Prostate gland (tissue), 2 donors: ENCODE results near the gene TRAF1.

Experiments
- POLR2AphosphoS5 ChIP-seq: sonication (generic); formaldehyde crosslinking; IDR thresholded peaks from one replicate; pipeline ENCODE4 v1.6.1; 2017; ENCODE audit warnings: antibody characterized with exemption
- TF ChIP-seq, protein P1 (sequence below), 4 experiments: fragments of 200-600 bp in 2 of 4; fragments of 450-650 bp in 2 of 4; sonication (generic) in 2 of 4; IDR thresholded peaks; 1 replicate in 3 of 4; 2 replicates in 1 of 4; pipeline ENCODE4 v1.5.1; 2016 to 2019; ENCODE audit warnings: antibody characterized with exemption in 4 of 4, mild to moderate bottlenecking in 2 of 4, moderate library complexity in 2 of 4

DNA sequence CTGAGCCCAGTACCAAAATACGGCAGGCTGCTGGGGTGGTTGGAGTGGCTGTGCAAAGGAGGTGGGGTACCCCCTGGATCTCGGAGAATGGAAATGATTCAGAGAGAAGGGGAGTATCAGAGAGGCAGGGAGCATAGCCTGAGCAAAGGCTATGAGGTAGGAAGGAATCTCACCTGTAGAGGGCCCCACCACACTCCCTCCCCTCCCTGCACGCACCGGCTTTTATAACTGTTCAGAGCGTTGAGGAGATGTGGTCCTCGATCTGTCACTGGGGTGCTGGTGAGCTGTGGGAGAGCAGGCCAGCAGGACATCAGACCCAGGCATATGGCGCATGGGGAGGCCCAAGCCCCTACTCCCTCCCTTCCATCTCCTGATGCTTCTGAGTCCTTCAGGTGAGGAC lies 62.8 kb downstream of the TRAF1 start:
- TF ChIP-seq POLR2AphosphoS5, result no peak
- TF ChIP-seq, protein P1, sequence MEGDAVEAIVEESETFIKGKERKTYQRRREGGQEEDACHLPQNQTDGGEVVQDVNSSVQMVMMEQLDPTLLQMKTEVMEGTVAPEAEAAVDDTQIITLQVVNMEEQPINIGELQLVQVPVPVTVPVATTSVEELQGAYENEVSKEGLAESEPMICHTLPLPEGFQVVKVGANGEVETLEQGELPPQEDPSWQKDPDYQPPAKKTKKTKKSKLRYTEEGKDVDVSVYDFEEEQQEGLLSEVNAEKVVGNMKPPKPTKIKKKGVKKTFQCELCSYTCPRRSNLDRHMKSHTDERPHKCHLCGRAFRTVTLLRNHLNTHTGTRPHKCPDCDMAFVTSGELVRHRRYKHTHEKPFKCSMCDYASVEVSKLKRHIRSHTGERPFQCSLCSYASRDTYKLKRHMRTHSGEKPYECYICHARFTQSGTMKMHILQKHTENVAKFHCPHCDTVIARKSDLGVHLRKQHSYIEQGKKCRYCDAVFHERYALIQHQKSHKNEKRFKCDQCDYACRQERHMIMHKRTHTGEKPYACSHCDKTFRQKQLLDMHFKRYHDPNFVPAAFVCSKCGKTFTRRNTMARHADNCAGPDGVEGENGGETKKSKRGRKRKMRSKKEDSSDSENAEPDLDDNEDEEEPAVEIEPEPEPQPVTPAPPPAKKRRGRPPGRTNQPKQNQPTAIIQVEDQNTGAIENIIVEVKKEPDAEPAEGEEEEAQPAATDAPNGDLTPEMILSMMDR (IDR thresholded peaks at IDR 0.05), result no peak
